Ammon's horn (tissue), 1 donor: Measurements from ENCODE around the gene PHF19.
A peak's percentile ranks its signal among the peaks of the same experiment; 100 is the strongest.

Experiments used
- DNase-seq: peaks from one replicate; pipeline ENCODE4 v3.0.0-alpha.2; 2016; ENCODE audit warnings: low spot score

The PHF19 gene

GRCh38 chr9:120853198-120853597 lies 23.8 kb downstream of the PHF19 start:
- DNase-seq, result no peak

GRCh38 chr9:120852240-120853010 lies 24.6 kb downstream of the PHF19 start:
- no peak for DNase-seq

GRCh38 chr9:120851449-120851848 lies 25.5 kb downstream of the PHF19 start:
- no peak for DNase-seq

GRCh38 chr9:120850315-120850714 lies 26.7 kb downstream of the PHF19 start:
- no peak for DNase-seq

- DNase-seq, result no peak
Observed at GRCh38 chr9:120846906-120847305, 30.1 kb downstream of the PHF19 start.

- DNase-seq, result no peak
Observed at GRCh38 chr9:120846251-120846889, 30.6 kb downstream of the PHF19 start.

GRCh38 chr9:120845255-120845654 lies 31.7 kb downstream of the PHF19 start:
- no peak for DNase-seq

- peak; percentile 96 for DNase-seq
Observed at GRCh38 chr9:120842685-120843485, 34.1 kb downstream of the PHF19 start, which contains the start of gene PSMD5. TSS of gene PSMD5 (minus strand) at chr9:120842922. CDS start at chr9:120842909, 13 bp downstream.

- no peak for DNase-seq
Observed at GRCh38 chr9:120841930-120842684, 34.9 kb downstream of the PHF19 start.

- no peak for DNase-seq
Observed at GRCh38 chr9:120839146-120839545, 37.8 kb downstream of the PHF19 start.

GRCh38 chr9:120837921-120838320 lies 39.1 kb downstream of the PHF19 start:
- no peak for DNase-seq

- DNase-seq, result no peak
Observed at GRCh38 chr9:120833325-120833724, 43.7 kb downstream of the PHF19 start.

- DNase-seq, result no peak
Observed at GRCh38 chr9:120832807-120833206, 44.2 kb downstream of the PHF19 start.

GRCh38 chr9:120830865-120831264 lies 46.1 kb downstream of the PHF19 start:
- DNase-seq, result no peak

- no peak for DNase-seq
Observed at GRCh38 chr9:120830151-120830550, 46.8 kb downstream of the PHF19 start.

GRCh38 chr9:120829650-120830049 lies 47.3 kb downstream of the PHF19 start:
- DNase-seq, result no peak

- no peak for DNase-seq
Observed at GRCh38 chr9:120820095-120820494, 56.9 kb downstream of the PHF19 start.

- no peak for DNase-seq
Observed at GRCh38 chr9:120818595-120818994, 58.4 kb downstream of the PHF19 start.

- DNase-seq, result no peak
Observed at GRCh38 chr9:120815075-120815474, 61.9 kb downstream of the PHF19 start.

GRCh38 chr9:120808931-120809330 lies 68.1 kb downstream of the PHF19 start:
- no peak for DNase-seq

- no peak for DNase-seq
Observed at GRCh38 chr9:120807607-120808379, 69.2 kb downstream of the PHF19 start.
